NB4 (cell line): ENCODE results near the gene TRAPPC2L.

Experiments
- POLR2A ChIP-seq: IDR thresholded peaks from 2 replicates; pipeline ENCODE4 v1.6.1; 2011; ENCODE audit warnings: mild to moderate bottlenecking; ENCODE audit not compliant: insufficient read length; ENCODE audit errors: extremely low read depth
- TF ChIP-seq, protein P1 (sequence below): IDR thresholded peaks from one replicate; pipeline ENCODE4 v1.5.1; 2012; ENCODE audit warnings: low read depth, low read length

DNA sequence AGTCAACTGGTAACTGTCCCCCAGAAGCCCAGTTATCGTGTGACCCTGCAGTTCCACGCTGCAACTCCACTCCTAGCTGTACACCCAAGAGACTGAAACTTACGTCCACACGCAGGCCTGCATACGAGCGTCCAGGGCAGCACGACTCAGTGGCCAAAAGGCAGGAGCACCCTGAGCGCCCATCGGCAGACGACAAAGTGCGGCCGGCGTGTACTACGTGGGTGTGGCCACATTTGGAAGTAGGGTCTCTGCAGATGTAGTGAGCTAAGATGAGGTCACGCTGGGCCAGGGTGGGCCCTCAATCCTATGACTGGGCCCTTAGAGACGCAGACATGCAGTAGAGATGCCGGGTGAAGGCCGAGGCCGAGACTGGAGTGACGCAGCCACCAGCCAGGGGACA, 13.7 kb upstream of the TRAPPC2L start:
- TF ChIP-seq POLR2A: no peak
- TF ChIP-seq, protein P1, sequence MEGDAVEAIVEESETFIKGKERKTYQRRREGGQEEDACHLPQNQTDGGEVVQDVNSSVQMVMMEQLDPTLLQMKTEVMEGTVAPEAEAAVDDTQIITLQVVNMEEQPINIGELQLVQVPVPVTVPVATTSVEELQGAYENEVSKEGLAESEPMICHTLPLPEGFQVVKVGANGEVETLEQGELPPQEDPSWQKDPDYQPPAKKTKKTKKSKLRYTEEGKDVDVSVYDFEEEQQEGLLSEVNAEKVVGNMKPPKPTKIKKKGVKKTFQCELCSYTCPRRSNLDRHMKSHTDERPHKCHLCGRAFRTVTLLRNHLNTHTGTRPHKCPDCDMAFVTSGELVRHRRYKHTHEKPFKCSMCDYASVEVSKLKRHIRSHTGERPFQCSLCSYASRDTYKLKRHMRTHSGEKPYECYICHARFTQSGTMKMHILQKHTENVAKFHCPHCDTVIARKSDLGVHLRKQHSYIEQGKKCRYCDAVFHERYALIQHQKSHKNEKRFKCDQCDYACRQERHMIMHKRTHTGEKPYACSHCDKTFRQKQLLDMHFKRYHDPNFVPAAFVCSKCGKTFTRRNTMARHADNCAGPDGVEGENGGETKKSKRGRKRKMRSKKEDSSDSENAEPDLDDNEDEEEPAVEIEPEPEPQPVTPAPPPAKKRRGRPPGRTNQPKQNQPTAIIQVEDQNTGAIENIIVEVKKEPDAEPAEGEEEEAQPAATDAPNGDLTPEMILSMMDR: no peak
